Breast epithelium (tissue), 3 donors: Measurements from ENCODE around the gene GPR141.

Experiments used
- CTCF ChIP-seq, 3 donors: fragments of 450-650 bp; IDR thresholded peaks; one replicate each; pipeline ENCODE4 v1.5.1; 2016 to 2017; ENCODE audit warnings: antibody characterized with exemption in 3 of 3, mild to moderate bottlenecking in 3 of 3, moderate library complexity in 3 of 3
- POLR2A ChIP-seq: fragments of 450-650 bp; IDR thresholded peaks from one replicate; pipeline ENCODE4 v1.6.1; 2016; ENCODE audit warnings: antibody characterized with exemption, mild to moderate bottlenecking, moderate library complexity

DNA sequence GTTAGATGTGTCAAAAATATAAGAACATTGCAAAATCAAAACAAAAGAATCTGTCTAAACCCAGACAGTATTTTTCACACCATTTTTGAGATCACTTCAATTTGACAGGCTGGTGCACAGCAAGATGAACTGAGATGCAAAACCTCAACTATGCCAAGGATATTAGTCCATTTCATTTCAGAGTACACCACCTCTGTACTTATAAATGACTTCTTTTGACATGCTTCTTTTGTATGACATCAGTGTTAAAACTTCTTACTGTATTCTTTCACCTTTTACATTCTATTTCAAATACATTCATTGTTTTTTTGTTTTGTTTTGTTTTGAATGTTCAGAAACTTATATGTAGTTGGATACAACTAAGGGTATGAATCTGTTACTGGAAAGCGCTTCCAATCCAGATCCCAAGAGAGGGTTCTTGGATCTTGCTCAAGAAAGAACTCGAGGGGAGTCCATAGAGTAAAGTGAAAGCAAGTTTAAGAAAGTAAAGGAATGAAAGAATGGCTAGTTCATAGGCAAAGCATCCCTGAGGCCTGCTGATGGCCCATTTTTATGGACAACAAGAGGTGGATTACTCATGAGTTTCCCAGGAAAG lies 23.5 kb upstream of the GPR141 start:
- TF ChIP-seq CTCF (IDR thresholded peaks at IDR 0.05) (no peak), POLR2A (no peak)
